SK-N-MC (cell line): Measurements from ENCODE around the gene MARCHF7.

Source experiments
- EZH2 ChIP-seq: fragments of 200-600 bp; sonication (generic); IDR thresholded peaks from one replicate; pipeline ENCODE4 v1.6.1; 2017; ENCODE audit warnings: antibody characterized with exemption
- POLR2AphosphoS5 ChIP-seq: IDR thresholded peaks from 2 replicates; pipeline ENCODE4 v1.6.1; 2012; ENCODE audit warnings: mild to moderate bottlenecking, low read depth, low read length, borderline replicate concordance

GRCh38 chr2:159703491-159703890, 8.8 kb upstream of the MARCHF7 start:
- TF ChIP-seq POLR2AphosphoS5 (no peak), EZH2 (no peak)
